Uterus (tissue), 2 donors: ENCODE data around the gene EIPR1.

Experiments
- CTCF ChIP-seq, 4 experiments: fragments of 200-600 bp in 2 of 4; fragments of 450-650 bp in 2 of 4; sonication (generic) in 2 of 4; IDR thresholded peaks; one replicate each; pipeline ENCODE4 v1.5.1; 2016 to 2019; ENCODE audit warnings: antibody characterized with exemption in 4 of 4, mild to moderate bottlenecking in 2 of 4, moderate library complexity in 1 of 4
- POLR2A ChIP-seq, 2 donors: fragments of 450-650 bp; IDR thresholded peaks; one replicate each; pipeline ENCODE4 v1.6.1; 2016; ENCODE audit warnings: antibody characterized with exemption in 2 of 2, mild to moderate bottlenecking in 1 of 2, moderate library complexity in 1 of 2

DNA sequence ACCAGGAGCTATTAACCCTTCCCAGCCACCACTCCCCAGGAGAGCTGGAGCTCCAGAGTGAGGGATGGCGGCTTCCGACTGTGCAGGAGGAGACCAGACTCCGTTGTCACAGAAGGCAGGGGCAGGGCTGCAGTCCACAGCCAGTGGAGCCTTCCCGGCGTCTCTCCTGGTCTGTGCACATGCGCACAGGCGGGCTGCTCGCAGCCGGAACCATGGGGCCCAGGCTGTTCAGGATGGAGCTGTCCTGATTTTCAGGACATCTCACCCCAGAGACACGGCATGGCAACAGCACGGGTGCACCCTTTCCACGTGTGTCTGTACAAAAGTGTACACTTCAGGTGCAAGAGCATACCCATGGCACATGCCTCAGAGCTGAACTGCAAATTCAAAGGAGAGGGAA lies 28.9 kb downstream of the EIPR1 start:
- TF ChIP-seq CTCF (IDR thresholded peaks at IDR 0.05) (no peak), POLR2A (IDR thresholded peaks at IDR 0.05) (no peak)
